Suppressor macrophage (primary cell): Measurements from ENCODE around the gene CST7.
"Not testable (repeated sequence)": the region's sequence is repeated elsewhere in the genome, so short reads cannot be mapped to it uniquely, and the experiment has no call there.

Experiments used
- DNase-seq, 4 experiments: peaks; one replicate each; pipeline ENCODE4 v3.0.0-alpha.2; 2020 to 2022

Gene CST7

GRCh38 chr20:24987244-24987643 is 38.2 kb downstream of the CST7 start:
- DNase-seq: peak in 1 of 4 experiments; percentile 20

GRCh38 chr20:24987873-24988835 is 39.1 kb downstream of the CST7 start:
- DNase-seq: no peak

GRCh38 chr20:24989162-24989561 is 40.1 kb downstream of the CST7 start:
- DNase-seq: no peak

- DNase-seq: peak in 1 of 4 experiments; percentile 22
These were observed 41.8 kb downstream of the CST7 start for GRCh38 chr20:24990810-24991252.

GRCh38 chr20:24991897-24992486 is 42.9 kb downstream of the CST7 start:
- peak in 3 of 4 experiments; percentile 31 to 55 (median 46) for DNase-seq

GRCh38 chr20:24992487-24993205 is 43.6 kb downstream of the CST7 start, which contains the start of gene APMAP:
APMAP (minus strand) TSS chr20:24992751; CDS start chr20:24992688, 63 bp downstream.
- DNase-seq: peak; percentile 97 to 98 (median 98)

- peak; percentile 42 to 65 (median 54) for DNase-seq
These were observed 44.5 kb downstream of the CST7 start for GRCh38 chr20:24993337-24994185.

GRCh38 chr20:24994186-24994465 is 45.1 kb downstream of the CST7 start:
- no peak for DNase-seq

GRCh38 chr20:24994470-24995368 is 45.6 kb downstream of the CST7 start:
- peak; percentile 80 to 87 (median 86) for DNase-seq

GRCh38 chr20:24995741-24996448 is 46.8 kb downstream of the CST7 start:
- DNase-seq: no peak

- no peak for DNase-seq
These were observed 47.6 kb downstream of the CST7 start for GRCh38 chr20:24996449-24997377.

GRCh38 chr20:24998121-24998520 is 49.1 kb downstream of the CST7 start:
- no peak for DNase-seq

GRCh38 chr20:24998631-24999445 is 49.8 kb downstream of the CST7 start:
- no peak for DNase-seq

GRCh38 chr20:24999568-24999967 is 50.5 kb downstream of the CST7 start:
- DNase-seq: no peak

- DNase-seq: no peak
These were observed 51.3 kb downstream of the CST7 start for GRCh38 chr20:25000268-25000801.

GRCh38 chr20:25001323-25001722 is 52.3 kb downstream of the CST7 start:
- DNase-seq: not testable (repeated sequence)

- DNase-seq: no peak
These were observed 53.9 kb downstream of the CST7 start for GRCh38 chr20:25003002-25003401.

- DNase-seq: no peak
These were observed 56.2 kb downstream of the CST7 start for GRCh38 chr20:25005220-25005619.
